Fibroblast of mammary gland (primary cell): ENCODE results near the gene KCNA1.
A peak's percentile ranks its signal among the peaks of the same experiment; 100 is the strongest.

Source experiments
- DNase-seq: peaks from one replicate; pipeline ENCODE4 v3.0.0-alpha.2; 2010; ENCODE audit warnings: low read depth
- H3K4me3 ChIP-seq: 2 replicates; pipeline ENCODE4 v1.5.1; 2011; ENCODE audit warnings: low read depth, mild to moderate bottlenecking, low read length, moderate library complexity; ENCODE audit not compliant: control insufficient read depth
- CTCF ChIP-seq: conservative IDR thresholded peaks from 2 replicates; pipeline ENCODE4 v1.5.1; 2011; ENCODE audit warnings: low read depth, low read length, inconsistent platforms; ENCODE audit not compliant: control insufficient read depth, insufficient read depth

The KCNA1 gene

DNA sequence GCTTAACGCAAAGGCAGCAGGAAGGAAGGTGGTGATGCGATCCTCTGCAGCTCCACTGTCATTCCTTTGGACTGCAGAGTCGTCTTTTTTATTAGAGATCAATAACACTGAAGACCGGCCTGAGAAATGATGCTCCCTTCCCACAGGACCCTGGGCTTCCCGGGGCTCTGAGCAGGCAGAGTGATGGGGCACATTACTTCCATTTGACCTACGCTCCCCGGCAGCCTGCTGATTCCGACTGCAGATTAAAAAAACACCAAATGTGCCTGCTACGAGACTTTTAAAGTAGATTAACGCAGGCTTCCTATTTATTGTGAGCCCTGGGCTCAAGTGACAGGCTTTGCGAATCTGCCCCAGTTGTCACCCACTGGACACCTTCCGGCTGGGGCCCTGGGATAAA is 37.5 kb downstream of the KCNA1 start:
- no peak for DNase-seq
- no peak overlapping the region for H3K4me3 ChIP-seq
- TF ChIP-seq CTCF = no peak

GRCh38 chr12:4951083-4951482 is 41.4 kb downstream of the KCNA1 start:
- no peak for DNase-seq
- no peak for TF ChIP-seq CTCF
- no peak overlapping the region for H3K4me3 ChIP-seq

DNA sequence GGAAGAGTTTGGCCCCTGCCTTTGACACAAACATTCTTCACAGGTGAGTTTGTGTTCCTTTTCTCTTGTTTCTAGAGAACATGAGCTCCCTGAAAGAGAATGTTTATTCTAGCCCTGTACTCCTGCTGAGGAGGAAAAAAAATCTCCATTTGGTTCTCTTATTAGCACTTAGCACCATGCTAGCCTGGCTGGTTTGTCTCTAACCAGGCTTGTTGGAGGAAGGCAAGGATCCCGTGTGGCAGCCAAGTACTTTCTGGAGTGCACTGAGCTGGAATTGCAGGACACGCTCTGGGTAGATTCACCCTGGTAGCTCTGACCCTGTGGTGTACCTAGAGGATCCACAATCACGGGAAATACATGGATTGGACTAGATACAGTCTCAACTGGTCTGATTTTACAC is 41.9 kb downstream of the KCNA1 start:
- no peak overlapping the region for H3K4me3 ChIP-seq
- TF ChIP-seq CTCF = no peak
- no peak for DNase-seq

DNA sequence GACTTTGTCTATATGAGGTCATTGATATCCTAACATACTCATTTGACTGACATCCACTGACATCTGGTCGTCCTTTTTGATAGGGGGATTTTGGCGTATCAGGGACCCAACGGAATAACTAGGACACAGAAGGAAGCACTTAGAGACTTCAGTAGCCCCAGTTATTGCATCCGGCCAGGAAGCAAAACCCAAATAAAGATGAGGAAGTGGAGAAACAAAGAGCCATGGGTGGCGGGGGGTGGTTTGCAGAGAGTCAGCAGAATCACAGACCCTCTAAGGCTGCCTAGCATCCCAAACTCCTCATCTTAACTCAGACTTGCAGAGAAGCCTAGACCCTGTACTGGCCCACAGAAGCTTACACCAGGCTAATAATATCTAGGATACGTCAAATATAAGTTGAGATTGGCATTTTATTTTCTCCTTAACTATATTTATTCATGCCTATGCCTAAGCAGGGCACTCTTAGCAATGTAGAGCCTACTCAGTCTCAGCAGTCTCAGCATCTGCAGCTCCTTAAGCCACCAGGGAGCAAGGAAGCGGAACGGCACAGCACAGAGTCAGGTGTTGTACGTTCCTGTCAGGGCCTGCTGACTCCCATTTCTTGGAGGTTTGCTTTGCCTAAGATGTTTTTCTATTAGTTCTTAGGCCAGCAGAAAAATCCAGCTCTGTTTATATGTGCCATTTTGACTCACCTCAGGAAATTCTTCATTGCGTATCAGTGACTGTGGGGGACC is 45.1 kb downstream of the KCNA1 start:
- no peak for DNase-seq
- TF ChIP-seq CTCF = no peak

GRCh38 chr12:4956054-4956453 is 46.3 kb downstream of the KCNA1 start:
- no peak overlapping the region for H3K4me3 ChIP-seq
- no peak for TF ChIP-seq CTCF
- DNase-seq = peak; percentile 11

More for the DNA sequence above, 45.1 kb downstream of the KCNA1 start:
- no peak overlapping the region for H3K4me3 ChIP-seq

DNA sequence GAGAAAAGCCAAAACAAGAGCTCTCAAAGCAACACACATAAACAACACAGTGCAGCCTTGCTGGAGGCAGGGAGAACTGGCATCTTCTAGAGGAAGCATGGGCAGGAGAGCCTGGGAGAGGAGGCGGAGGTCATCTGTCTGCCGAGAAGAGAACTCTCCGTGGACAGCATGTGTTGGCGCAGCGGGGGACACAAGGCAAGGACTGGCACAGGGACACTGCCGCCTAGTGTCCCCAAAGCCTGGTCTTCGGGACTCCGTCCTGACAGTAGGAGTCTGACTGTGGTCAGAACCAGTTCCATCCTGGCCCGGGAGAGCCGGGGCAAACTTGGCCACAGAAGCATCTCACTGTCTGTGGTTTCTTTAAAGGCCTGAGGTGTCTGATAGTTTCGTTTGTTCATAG is 47.3 kb downstream of the KCNA1 start:
- no peak for TF ChIP-seq CTCF
- no peak for DNase-seq
- no peak overlapping the region for H3K4me3 ChIP-seq

GRCh38 chr12:4957761-4958160 is 48.1 kb downstream of the KCNA1 start:
- TF ChIP-seq CTCF = no peak
- no peak for DNase-seq
- no peak overlapping the region for H3K4me3 ChIP-seq
